GM12878 (cell line): ENCODE data around the gene SGK2.

ENCODE experiments used
- ATF3 ChIP-seq: IDR thresholded peaks from 2 replicates; pipeline ENCODE4 v1.6.1; 2011; ENCODE audit warnings: low read depth, mild to moderate bottlenecking, low read length, moderate library complexity, borderline replicate concordance; ENCODE audit errors: extremely low read depth
- ATF7 ChIP-seq: fragments of 450-650 bp; IDR thresholded peaks from 2 replicates; pipeline ENCODE4 v1.6.1; 2016; ENCODE audit warnings: low read depth, mild to moderate bottlenecking
- CBFB ChIP-seq: IDR thresholded peaks from 2 replicates; pipeline ENCODE4 v1.6.1; 2016; ENCODE audit warnings: antibody characterized with exemption, low read depth
- CTCF ChIP-seq, 3 experiments: IDR thresholded peaks in 2 of 3; conservative IDR thresholded peaks in 1 of 3; 2 replicates each; pipeline ENCODE4 v1.5.1; 2011; ENCODE audit warnings: low read depth in 3 of 3, low read length in 3 of 3, mild to moderate bottlenecking in 3 of 3, control low read depth in 2 of 3, moderate library complexity in 2 of 3, inconsistent platforms in 1 of 3, mixed read lengths in 1 of 3; ENCODE audit not compliant: control insufficient read depth in 2 of 3, insufficient read depth in 1 of 3; ENCODE audit errors: extremely low read depth in 1 of 3
- MTA2 ChIP-seq: fragments of 450-650 bp; IDR thresholded peaks from 2 replicates; pipeline ENCODE4 v1.6.1; 2016; ENCODE audit warnings: low read depth, mild to moderate bottlenecking, moderate library complexity
- RAD21 ChIP-seq: IDR thresholded peaks from 2 replicates; pipeline ENCODE4 v1.6.1; 2011; ENCODE audit warnings: mild to moderate bottlenecking, low read depth, low read length, moderate library complexity; ENCODE audit not compliant: insufficient read depth
- SIN3A ChIP-seq: IDR thresholded peaks from 2 replicates; pipeline ENCODE4 v1.6.1; 2012; ENCODE audit warnings: low read depth, low read length, improper control_type of control experiment
- TBL1XR1 ChIP-seq: IDR thresholded peaks from 2 replicates; pipeline ENCODE4 v1.6.1; 2012; ENCODE audit warnings: low read depth, low read length, improper control_type of control experiment
- ZSCAN29 ChIP-seq: fragments of 450-650 bp; IDR thresholded peaks from 2 replicates; pipeline ENCODE4 v1.6.1; 2017; ENCODE audit warnings: mild to moderate bottlenecking, moderate library complexity

DNA sequence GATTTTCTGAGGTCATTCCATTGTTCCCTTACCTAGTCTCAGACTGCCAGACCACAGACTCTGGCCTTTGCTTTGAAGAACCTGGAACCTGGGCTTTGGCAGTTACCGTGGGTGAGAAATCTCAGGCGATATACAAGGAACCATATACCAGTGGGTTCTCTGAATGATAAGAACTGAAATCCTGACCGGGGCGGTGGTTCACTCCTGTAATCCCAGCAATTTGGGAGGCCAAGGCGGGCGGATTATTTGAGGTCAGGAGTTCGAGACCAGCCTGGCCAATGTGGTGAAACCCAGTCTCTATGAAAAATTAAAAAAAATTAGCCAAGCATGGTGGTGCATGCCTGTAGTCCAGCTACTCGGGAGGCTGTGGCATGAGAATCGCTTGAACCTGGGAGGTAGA, 14.3 kb upstream of the SGK2 start:
- no peak for TF ChIP-seq TBL1XR1
- no peak for TF ChIP-seq RAD21
- TF ChIP-seq ZSCAN29, result no peak
- no peak for TF ChIP-seq MTA2
- no peak for TF ChIP-seq ATF3
- no peak for TF ChIP-seq CTCF (IDR thresholded peaks at IDR 0.05 in 2 of 3, conservative IDR thresholded peaks at IDR 0.05 in 1 of 3; ENCODE audit: control insufficient read depth in 2 of 3, extremely low read depth in 1 of 3, insufficient read depth in 1 of 3, low read depth in 3 of 3, low read length in 3 of 3)
- TF ChIP-seq CBFB, result no peak
- TF ChIP-seq SIN3A, result no peak
- no peak for TF ChIP-seq ATF7
